Skeletal muscle cell (primary cell): Measurements from ENCODE around the gene TWF1.
"Not testable (repeated sequence)": the region's sequence is repeated elsewhere in the genome, so short reads cannot be mapped to it uniquely, and the experiment has no call there.

Source experiments
- DNase-seq: peaks from one replicate; pipeline ENCODE4 v3.0.0-alpha.2; 2010; ENCODE audit warnings: low read depth
- H3K4me3 ChIP-seq: 2 replicates; pipeline ENCODE4 v1.5.1; 2011; ENCODE audit warnings: low read depth, mild to moderate bottlenecking, control low read depth, low read length, moderate library complexity

The TWF1 gene

DNA sequence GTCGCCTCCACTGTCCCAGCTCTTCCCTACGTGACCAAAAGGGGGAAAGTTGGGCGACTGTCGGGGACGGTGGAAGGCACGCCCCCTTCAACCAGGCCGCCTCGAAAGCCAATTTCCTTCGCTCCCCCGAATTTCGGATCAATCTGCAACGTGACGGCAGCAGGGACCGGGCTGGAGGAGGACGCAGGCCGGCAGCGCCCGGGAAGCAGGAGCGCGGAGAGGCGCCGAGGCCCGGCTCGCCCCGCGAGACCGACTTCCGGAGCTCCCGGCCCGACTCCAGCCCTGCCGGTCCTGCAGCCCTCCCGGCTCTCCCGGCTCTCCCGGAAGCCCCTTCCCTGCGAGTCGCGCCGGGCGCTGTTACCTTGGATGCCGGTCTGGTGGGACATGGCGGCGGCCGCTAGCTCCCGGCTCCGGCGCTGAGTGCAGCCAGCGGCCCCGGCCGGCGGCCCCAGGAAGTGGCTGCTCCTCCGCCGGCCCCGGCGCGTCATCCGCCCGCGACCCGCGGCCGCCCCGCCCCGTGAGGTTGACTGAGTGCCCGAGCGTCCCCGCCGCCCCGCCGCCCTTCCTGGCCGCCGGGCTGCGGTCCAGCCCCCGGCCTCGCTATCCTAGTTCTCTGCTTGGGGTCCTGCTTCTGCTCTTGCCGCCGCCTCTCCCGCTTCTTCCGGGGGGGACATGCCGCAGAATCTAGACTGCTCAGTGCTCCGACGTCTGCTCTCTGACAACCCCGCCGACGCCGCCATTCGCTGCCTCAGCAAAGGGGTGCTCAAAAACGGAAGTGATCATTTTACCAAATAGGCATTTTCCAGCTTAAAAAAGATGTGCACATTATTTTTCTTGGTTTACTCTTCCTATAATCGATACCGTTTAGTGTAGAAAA lies at the start of gene TWF1:
Gene TWF1, minus strand, starts transcription at position 458 of the 877 bp plus-strand sequence. Its CDS starts 72 bp downstream, at position 386.
- peak within 1 kb of the TSS; percentile 90 for H3K4me3 ChIP-seq

DNA sequence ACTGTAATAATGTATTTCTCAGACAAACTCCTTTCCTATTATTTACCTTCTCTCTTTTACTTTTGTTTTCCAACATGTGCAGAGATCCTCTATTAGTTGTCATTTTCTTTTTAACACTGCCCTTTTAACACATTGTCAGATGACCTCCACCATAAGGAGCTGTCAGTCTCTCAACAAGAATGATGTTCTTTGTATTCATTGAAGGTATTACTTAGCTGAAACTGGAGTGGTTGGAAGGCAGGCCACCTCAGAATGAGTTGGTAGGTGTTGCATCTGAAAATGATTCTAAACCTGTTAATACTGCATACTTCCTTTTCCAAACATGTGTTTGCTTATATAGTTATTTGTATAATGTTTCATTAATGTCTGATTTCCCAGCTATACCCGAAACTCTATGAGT lies 46.6 kb upstream of the TWF1 start:
- no peak overlapping the region for H3K4me3 ChIP-seq
- DNase-seq, result no peak

More for the DNA sequence above, at the start of gene TWF1:
- DNase-seq, result peak; percentile 33

DNA sequence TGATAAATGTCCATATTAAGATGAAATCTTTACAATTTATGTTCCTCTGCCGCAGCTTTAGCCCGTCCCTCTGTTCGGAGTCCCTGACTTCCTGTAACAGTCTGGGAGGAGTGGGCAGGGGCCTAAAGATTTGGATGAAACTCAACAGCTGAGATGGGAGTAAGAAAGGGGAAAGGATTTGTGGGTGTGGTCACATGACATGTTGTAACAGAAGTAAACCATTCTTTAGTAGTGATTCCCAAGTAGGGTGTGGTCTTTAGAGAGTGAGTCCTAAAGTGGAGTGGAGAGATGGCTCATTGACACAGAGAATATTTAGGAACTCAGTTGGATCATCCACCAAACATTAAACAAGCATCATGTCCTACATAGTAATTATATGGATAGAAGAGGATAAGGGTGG lies 42.7 kb upstream of the TWF1 start:
- no peak for DNase-seq
- H3K4me3 ChIP-seq, result no peak overlapping the region

DNA sequence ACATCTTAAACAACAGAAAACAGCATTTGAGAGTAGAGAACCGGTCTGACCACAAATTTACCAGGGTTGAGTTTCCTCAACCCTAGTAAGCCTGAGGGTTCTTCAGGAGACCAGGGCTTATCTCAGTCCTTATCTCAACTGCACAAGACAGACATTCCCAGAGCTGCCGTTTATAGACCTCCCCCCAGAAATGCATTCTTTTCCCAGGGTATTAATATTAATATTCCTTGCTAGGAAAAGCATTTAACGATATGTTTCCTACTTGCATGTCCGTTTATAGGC lies 42.0 kb upstream of the TWF1 start:
- no peak for DNase-seq
- H3K4me3 ChIP-seq, result no peak overlapping the region

DNA sequence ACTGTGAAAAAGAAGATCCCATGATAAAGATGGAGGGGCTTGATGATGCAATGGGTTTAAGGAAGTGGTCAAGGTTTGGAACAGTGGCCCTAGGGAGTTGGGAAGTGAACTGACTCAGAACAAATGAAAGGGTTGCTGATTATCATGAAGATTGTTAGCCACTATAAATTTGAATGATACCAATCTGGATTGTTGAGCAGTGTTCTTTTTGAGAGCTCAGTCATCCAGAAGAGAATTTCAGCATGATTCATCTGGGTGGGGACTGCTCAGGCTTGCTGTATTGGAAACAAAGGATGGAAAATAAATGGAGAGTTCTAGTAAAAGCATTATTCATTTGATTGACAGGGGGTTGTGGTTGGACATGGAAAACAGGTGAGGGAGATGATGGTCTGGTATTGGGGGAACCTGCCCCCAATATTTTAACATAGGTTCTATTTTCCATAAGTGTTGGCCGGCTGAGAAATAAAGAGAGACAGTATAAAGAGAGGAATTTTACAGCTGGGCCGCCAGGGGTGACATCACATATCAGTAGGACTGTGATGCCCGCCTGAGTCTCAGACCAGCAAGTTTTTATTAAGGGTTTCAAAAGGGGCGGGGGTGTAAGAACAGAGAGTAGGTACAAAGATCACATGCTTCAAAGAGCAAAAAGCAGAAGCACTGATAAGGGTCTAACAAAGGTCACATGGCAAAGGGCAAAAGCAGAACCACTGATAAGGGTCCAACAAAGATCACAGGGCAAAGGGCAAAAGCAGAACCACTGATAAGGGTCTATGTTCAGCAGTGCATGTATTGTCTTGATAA lies 41.5 kb upstream of the TWF1 start:
- not testable (repeated sequence) for H3K4me3 ChIP-seq, DNase-seq

DNA sequence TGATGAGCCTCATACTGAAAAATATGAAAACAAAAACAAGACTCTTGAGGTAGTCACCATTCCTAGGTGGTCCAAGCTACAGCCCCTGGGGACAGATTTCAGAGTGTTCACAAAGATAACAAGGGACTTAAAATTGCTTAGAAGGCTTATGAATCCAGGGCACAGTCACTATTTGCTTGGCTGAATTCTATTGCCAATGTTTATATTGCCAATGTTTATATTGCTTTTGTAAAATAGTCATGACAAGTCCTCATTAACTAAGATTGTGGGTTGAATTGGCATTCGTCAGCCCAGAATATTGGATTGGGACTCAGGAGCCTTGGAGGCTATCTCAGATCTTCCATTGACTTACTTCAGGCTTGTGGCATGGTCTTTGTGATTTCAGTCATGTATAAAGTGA lies 36.1 kb upstream of the TWF1 start:
- no peak overlapping the region for H3K4me3 ChIP-seq
- DNase-seq, result no peak

DNA sequence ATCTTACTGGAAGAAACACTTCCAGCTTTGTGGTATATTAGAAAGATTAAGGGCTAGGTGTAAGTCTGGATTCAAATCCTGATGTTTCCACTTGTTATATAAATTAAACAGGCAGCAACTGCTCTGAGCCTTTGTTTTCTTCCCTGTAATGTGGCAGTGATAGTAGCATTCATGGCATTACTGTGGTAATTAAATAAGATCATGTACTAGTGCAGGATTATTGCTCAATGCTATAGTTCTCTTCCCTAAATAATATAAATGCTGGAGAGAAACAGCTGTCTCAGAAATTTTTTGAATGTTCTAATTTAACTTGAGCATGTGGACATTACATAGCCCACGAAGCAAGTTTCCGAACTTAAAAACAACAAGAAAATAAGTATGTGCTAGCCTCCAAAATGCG lies 35.1 kb upstream of the TWF1 start:
- DNase-seq, result no peak
- H3K4me3 ChIP-seq, result no peak overlapping the region

DNA sequence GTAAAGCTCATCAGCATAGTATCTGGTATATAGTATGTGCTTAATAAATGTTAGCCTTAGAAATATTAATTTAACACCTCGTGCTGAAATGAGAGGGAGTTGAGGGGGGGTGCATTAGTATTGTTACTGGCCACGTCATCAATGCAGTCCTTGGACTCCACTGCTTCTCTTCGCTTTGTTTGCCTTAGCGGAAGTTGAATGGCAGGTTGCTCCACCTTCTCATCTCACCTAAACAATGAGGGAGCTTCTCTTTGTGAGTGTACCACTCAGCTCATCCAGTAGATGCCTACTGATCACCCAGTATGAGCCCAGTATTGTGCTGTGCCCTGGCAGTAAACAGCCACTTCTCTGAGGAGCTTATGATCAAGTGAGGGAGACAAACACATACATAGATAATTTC lies 34.2 kb upstream of the TWF1 start:
- no peak for DNase-seq
- H3K4me3 ChIP-seq, result no peak overlapping the region

DNA sequence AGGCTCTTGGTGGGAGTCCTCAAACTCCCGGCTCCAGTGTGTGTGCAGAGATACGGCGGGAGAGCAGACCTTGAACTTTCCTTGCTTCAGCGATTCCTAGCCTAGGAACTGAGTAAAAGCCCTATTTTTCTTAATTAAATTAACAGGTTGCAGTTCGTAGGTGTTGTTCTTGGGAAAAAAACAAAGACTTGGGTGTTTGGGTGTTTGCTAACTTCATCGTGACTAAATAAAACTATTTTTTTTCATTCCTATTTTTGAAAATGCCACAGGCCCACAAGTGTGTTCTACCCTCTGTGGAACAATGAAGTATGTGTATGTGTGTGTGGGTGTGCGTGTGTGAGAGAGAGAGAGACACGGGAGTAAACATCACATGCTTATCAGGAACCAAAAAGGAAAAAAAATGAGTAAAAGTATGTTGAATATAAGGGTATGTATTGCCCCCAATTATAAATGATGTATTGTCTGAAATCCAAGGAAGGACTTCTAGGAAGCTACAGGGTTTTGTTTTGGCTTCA lies 30.4 kb upstream of the TWF1 start:
- no peak for DNase-seq
- H3K4me3 ChIP-seq, result peak overlapping the region; percentile 66

DNA sequence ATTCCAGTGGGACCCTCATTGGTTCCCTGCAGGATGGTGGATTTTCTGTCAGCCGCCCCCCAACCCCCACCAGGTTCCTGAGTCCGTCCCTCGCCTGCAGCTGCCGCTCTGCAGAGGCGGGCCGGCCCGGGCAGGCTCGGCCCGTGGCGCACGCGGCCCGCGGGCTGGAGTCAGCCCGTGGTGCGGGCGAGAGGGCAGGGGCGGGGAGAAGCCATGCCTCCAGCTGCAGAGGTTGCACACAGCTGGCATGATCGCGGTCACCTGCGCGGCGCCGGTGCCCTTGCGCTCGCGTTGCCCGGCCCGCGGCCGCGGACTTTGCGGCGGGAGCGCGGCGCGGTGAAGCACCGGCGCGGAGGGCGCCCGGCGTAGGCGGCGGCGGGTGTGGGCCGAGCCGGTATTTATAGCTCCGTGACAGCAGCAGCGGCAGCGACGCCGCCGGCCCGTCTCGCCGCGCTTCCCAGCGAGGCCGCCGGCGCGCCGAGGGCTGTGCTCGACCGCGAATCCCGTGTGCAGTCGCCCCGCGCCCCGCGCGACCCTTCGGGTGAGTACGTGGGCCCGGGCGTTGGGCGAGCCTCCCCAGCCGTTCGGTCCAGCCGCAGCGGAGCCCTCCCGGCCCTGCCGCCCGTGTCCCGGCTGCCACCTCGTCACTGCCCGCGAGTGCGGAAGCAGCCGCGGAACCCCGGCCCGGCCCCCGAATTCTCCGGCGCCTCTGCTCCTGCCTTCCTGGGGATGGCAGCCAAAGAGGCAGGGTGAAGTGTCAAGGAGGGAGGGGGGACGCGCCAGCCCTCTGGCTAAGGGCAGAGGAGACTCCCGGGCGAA lies 29.7 kb upstream of the TWF1 start, which contains the start of gene TMEM117:
Gene TMEM117, plus strand, starts transcription at position 426 of the 819 bp plus-strand sequence.
- peak within 1 kb of the TSS; percentile 66 for H3K4me3 ChIP-seq
- no peak for DNase-seq

DNA sequence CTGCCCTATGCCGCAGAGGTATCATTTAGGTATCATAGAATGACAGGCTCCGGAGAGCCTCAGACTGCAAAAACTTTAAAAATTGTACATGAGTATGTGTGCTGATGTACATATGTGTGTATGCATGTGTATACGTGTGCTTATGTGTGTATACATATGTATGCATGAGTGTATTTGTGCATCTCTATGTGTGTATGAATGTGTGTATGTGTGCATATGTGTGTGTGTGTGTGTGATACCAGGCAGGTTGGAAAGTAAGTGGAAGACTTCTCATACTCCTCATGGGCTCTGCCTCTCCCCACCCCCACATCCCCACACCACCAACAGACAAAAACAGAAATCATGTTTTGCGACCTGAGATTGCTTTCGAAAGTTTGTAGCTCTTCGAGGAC lies 29.1 kb upstream of the TWF1 start:
- DNase-seq, result no peak
- H3K4me3 ChIP-seq, result peak overlapping the region; percentile 66

DNA sequence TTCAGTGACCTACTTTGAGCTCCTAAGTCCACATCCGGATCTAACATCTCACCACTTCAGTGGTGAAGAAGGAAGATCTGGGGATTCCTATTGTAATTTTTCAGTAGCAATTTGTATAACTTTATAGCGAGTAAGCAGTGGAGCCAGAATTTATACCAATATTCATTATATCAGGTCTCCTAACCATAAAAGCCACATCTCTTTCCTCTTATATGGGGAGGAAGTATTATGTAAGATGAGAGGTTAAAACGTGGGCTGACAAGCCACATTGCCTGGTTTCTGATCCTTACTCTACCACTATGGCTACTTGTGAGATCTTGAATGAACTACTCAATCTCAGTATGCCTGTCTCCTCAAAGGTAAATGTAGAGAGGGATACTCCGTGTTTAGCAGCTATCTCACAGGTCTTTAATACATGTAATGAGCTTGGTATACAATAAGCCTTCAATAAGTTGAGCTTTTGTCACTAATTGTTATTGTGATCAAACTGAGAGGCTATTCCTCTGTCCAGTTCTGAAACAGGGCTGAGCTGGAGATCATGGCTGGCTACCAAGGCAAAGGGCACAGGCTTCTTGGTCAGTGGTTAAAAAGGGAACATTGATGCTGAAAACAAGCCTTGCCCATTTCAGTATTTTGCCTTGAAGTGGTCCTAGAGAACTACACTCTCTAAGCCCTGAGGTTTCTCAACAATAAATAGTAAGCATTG lies 26.5 kb upstream of the TWF1 start:
- no peak for DNase-seq
- no peak overlapping the region for H3K4me3 ChIP-seq

DNA sequence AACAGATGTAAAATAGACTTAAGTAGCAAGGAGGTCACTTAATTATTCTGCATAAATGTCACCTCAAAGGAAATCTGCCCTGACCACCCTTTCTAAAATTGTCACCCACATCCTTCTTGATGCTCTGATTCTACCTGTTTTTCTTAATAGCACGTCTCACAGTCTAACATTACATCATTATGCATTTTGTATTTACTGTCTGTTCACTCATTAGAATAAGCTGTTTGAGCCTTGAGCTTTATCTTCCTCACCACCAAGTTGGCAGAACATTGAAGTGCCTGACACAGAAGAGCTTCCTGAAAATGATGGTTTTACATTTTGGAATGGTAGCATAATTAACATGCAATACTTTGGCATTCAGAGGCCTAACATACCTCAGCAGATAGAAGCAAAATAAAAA lies 21.0 kb upstream of the TWF1 start:
- no peak overlapping the region for H3K4me3 ChIP-seq
- no peak for DNase-seq

DNA sequence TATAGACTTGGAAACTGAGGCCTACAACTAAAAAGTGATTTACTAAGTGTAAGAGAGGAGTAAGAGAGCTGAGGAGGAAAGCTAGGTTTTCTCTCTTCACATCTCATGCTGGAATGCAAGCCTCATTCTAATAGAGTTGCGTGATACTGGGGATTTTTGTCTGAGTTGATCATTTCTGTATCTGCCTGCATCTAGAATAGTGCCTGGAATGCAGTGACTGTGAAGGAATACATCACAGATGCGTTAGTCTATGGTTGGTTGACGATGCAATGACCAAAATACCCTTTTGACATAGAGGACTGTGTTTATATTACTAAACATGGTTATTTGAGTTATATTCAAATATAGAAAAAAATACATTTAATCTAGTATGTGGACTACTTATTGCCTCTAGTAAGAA lies 20.6 kb upstream of the TWF1 start:
- DNase-seq, result no peak
- H3K4me3 ChIP-seq, result no peak overlapping the region

DNA sequence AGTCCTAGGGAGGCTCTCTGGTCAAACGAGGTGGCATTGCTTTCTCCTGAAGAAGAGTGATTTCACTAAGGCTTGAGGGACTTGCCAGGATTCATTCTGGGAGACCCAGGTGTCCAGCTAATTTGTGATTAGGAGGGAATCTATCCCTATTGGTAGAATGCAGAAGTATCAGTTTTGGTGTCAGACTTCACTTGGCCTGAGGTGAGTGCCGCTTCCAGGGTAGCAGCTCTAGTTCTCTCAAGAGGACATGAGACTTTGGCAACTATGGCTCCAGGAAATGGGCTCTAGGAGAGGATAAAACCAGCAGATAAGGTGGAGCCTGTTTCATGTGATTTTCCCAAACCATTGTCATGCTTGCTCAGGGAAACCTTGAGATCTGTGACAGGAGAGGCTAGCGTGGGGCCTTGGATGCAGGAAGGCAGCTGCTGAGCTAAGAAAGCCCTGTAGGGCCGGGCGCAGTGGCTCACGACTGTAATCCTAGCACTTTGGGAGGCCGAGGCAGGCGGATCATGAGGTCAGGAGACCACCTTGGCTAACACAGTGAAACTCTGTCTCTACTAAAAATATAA lies 18.2 kb upstream of the TWF1 start:
- no peak for DNase-seq
- no peak overlapping the region for H3K4me3 ChIP-seq

DNA sequence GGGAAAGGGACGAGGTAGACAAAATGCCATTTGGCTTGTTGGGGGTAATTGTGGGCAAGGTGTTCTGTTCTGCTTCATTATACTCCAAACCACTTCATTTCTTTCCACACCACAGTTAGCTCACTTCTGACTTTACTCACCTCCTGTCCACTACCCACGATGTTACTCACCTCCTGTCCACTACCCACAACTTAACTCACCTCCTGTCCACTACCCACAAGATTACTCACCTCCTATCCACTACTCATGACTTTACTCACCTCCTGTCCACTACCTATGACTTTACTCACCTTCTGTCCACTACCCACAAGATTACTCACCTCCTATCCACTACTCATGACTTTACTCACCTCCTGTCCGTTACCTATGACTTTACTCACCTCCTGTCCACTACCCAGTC lies 10.1 kb upstream of the TWF1 start:
- no peak overlapping the region for H3K4me3 ChIP-seq
- DNase-seq, result no peak

DNA sequence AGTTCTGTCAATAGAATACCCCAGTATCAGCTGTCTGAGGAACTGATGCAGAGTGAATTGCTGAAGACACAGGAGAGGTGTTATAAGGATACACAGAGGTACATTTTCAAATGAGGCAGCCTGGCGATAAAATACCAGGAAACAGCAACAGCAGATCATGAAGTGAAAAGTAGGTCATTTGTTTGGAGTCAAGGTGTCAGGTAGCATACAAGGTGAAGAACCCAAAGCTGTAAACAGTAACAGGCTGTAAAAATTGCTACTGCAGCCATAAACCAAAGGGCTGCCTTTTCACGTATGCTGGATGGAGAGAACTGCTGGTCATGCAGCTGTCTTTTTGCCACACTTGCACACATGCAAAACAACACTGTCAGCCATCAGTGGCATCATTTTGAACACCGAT lies 9.3 kb upstream of the TWF1 start:
- DNase-seq, result no peak
- H3K4me3 ChIP-seq, result no peak overlapping the region

DNA sequence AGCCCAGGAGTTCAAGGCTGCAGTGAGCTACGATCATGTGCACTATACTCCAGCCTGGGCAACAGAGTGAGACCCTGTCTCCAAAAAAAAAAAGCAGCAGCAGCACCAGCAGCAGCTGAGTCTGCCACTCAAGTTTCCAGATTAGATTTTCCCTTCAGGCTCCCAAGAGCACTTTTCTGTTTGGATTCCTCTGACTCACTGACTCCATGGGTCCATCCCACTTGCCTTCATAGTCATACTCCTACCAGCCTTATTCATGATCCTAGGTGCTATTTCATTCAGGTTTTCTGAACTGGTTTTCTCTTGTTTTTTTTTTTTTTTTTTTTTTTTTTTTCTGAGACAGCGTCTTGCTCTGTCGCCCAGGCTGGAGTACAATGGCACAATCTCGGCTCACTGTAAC lies 6.8 kb upstream of the TWF1 start:
- H3K4me3 ChIP-seq, result no peak overlapping the region
- no peak for DNase-seq

DNA sequence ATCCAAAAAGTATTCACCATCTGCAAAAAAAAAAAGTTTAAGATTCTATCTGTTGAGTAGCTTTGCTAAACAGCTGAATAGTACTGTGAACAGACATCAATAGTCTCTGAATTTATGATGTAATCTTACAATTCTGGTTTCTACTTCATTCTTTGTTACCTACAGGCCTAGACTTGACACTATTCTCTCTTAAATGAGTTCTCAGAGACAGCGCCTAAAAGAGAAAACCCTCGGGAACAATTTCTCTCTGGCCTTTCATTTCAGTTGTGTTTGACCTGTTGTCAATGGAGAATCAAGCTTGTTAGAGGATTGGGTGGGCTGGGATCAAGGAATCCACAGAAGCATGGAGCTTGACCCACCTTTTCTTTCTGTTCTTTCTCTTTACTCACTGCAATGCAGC lies 5.9 kb upstream of the TWF1 start:
- H3K4me3 ChIP-seq, result no peak overlapping the region
- no peak for DNase-seq
